K562 (cell line): ENCODE data around the gene MPIG6B. TPM values are rescaled to one million over a fixed set of nuclear protein-coding genes. Genes with fewer than 3 reads are reported as not detected.

Experiments
- ATF6 ChIP-seq: sonication (generic); formaldehyde crosslinking; IDR thresholded peaks from 2 replicates; pipeline ENCODE4 v1.4.0; 2020; ENCODE audit warnings: mild to moderate bottlenecking, missing genetic modification reagents
- DPF2 ChIP-seq: fragments of 450-650 bp; IDR thresholded peaks from 2 replicates; pipeline ENCODE4 v1.6.1; 2016
- GABPA ChIP-seq: fragments of 200-800 bp; sonication (Bioruptor generic); conservative IDR thresholded peaks from 2 replicates; pipeline ENCODE4 v1.6.1; 2016; ENCODE audit warnings: low read depth, missing genetic modification characterization, missing compliant biosample characterization
- PTTG1 ChIP-seq: fragments of 450-650 bp; IDR thresholded peaks from 2 replicates; pipeline ENCODE4 v1.6.1; 2016; ENCODE audit warnings: low read depth, mild to moderate bottlenecking, missing genetic modification characterization, missing compliant biosample characterization
- SMARCC2 ChIP-seq: fragments of 450-650 bp; IDR thresholded peaks from 2 replicates; pipeline ENCODE4 v1.6.1; 2017; ENCODE audit warnings: antibody characterized with exemption, moderate library complexity, mild to moderate bottlenecking, low read depth
- XRCC5 ChIP-seq: fragments of 200-400 bp; formaldehyde crosslinking; IDR thresholded peaks from 2 replicates; pipeline ENCODE4 v1.6.1; 2017; ENCODE audit warnings: low read depth, mild to moderate bottlenecking, low read length
- ZNF655 ChIP-seq: fragments of 250-450 bp; sonication (Bioruptor Pico); IDR thresholded peaks from 2 replicates; pipeline ENCODE4 v1.5.0; 2021
- ZNF668 ChIP-seq: fragments of 250-450 bp; sonication (Bioruptor Pico); IDR thresholded peaks from 2 replicates; pipeline ENCODE4 v1.8.0; 2022; ENCODE audit warnings: mild to moderate bottlenecking, inconsistent platforms
- ZNF780A ChIP-seq: fragments of 250-450 bp; sonication (Bioruptor Pico); IDR thresholded peaks from 2 replicates; pipeline ENCODE4 v1.5.0; 2021; ENCODE audit warnings: mild to moderate bottlenecking
- polyA plus RNA-seq, 8 experiments: library from polyadenylated mRNA; depleted of rRNA in 4 of 8; stranded (reverse) in 5 of 8; unstranded in 3 of 8; fragments of >200 nt; fragmentation: Nextera tagmentation in 2 of 8; fragmentation: Illumina TruSeq in 1 of 8; extraction: Ambion mirVana in 2 of 8; extraction: Trizol in 1 of 8; gene quantifications; 2 replicates each; pipeline versions ENCODE4 v1.2.1 to v1.2.3, GENCODE V29; 2011 to 2014; ENCODE audit warnings: inconsistent platforms in 1 of 8, missing spikeins in 1 of 8
- total RNA-seq, 7 experiments: library from RNA; depleted of rRNA in 6 of 7; stranded (reverse); fragments of >200 nt in 6 of 7; fragmentation: Illumina TruSeq in 2 of 7; extraction: Trizol in 2 of 7; gene quantifications; 2 replicates each; pipeline versions ENCODE4 v1.2.1 to v1.2.3, GENCODE V29; 2011 to 2021; ENCODE audit warnings: low replicate concordance in 1 of 7
- TF ChIP-seq, protein P1 (sequence below): fragments of 200-400 bp; formaldehyde crosslinking; IDR thresholded peaks from 2 replicates; pipeline ENCODE4 v1.6.1; 2017; ENCODE audit warnings: mild to moderate bottlenecking, low read depth, low read length, moderate library complexity
- TF ChIP-seq, protein P2 (sequence below), 2 experiments: fragments of 450-650 bp in 1 of 2; IDR thresholded peaks; 2 replicates each; pipeline ENCODE4 v1.6.1; 2011 to 2017; ENCODE audit warnings: low read depth in 2 of 2, antibody characterized with exemption in 1 of 2, borderline replicate concordance in 1 of 2, low read length in 1 of 2, mild to moderate bottlenecking in 1 of 2, mixed read lengths in 1 of 2; ENCODE audit not compliant: control insufficient read depth in 1 of 2
- TF ChIP-seq, protein P3 (sequence below): fragments of 450-650 bp; formaldehyde crosslinking; conservative IDR thresholded peaks from 2 replicates; pipeline ENCODE4 v1.4.0; 2022; ENCODE audit warnings: mild to moderate bottlenecking, missing genetic modification characterization

Gene MPIG6B
- total and polyA plus RNA-seq, 9 of the 15 experiments (the other 6 are each of a cell fraction or from before 2014, with no cell fraction given) = 0.11 to 1.2 (median 0.28) TPM; not detected in 1

GRCh38 chr6:31737991-31738979 is 15.1 kb downstream of the MPIG6B start (continued):
- TF ChIP-seq, protein P1, sequence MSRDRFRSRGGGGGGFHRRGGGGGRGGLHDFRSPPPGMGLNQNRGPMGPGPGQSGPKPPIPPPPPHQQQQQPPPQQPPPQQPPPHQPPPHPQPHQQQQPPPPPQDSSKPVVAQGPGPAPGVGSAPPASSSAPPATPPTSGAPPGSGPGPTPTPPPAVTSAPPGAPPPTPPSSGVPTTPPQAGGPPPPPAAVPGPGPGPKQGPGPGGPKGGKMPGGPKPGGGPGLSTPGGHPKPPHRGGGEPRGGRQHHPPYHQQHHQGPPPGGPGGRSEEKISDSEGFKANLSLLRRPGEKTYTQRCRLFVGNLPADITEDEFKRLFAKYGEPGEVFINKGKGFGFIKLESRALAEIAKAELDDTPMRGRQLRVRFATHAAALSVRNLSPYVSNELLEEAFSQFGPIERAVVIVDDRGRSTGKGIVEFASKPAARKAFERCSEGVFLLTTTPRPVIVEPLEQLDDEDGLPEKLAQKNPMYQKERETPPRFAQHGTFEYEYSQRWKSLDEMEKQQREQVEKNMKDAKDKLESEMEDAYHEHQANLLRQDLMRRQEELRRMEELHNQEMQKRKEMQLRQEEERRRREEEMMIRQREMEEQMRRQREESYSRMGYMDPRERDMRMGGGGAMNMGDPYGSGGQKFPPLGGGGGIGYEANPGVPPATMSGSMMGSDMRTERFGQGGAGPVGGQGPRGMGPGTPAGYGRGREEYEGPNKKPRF = no peak
- TF ChIP-seq ATF6 (CRISPR knock-in tag) = no peak; the same call in 1 of the 2 replicates
- TF ChIP-seq ZNF655 = no peak
- TF ChIP-seq, protein P2, sequence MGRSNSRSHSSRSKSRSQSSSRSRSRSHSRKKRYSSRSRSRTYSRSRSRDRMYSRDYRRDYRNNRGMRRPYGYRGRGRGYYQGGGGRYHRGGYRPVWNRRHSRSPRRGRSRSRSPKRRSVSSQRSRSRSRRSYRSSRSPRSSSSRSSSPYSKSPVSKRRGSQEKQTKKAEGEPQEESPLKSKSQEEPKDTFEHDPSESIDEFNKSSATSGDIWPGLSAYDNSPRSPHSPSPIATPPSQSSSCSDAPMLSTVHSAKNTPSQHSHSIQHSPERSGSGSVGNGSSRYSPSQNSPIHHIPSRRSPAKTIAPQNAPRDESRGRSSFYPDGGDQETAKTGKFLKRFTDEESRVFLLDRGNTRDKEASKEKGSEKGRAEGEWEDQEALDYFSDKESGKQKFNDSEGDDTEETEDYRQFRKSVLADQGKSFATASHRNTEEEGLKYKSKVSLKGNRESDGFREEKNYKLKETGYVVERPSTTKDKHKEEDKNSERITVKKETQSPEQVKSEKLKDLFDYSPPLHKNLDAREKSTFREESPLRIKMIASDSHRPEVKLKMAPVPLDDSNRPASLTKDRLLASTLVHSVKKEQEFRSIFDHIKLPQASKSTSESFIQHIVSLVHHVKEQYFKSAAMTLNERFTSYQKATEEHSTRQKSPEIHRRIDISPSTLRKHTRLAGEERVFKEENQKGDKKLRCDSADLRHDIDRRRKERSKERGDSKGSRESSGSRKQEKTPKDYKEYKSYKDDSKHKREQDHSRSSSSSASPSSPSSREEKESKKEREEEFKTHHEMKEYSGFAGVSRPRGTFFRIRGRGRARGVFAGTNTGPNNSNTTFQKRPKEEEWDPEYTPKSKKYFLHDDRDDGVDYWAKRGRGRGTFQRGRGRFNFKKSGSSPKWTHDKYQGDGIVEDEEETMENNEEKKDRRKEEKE (IDR thresholded peaks at IDR 0.05; ENCODE audit: borderline replicate concordance in 1 of 2, control insufficient read depth in 1 of 2, low read depth in 2 of 2, low read length in 1 of 2) = no peak
- no peak for TF ChIP-seq GABPA (tag)
- no peak for TF ChIP-seq ZNF780A (CRISPR knock-in tag)
- TF ChIP-seq DPF2 = no peak
- no peak for TF ChIP-seq PTTG1
- TF ChIP-seq ZNF668 (CRISPR knock-in tag) = no peak; the same call in 1 of the 2 replicates
- TF ChIP-seq, protein P3, sequence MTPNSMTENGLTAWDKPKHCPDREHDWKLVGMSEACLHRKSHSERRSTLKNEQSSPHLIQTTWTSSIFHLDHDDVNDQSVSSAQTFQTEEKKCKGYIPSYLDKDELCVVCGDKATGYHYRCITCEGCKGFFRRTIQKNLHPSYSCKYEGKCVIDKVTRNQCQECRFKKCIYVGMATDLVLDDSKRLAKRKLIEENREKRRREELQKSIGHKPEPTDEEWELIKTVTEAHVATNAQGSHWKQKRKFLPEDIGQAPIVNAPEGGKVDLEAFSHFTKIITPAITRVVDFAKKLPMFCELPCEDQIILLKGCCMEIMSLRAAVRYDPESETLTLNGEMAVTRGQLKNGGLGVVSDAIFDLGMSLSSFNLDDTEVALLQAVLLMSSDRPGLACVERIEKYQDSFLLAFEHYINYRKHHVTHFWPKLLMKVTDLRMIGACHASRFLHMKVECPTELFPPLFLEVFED (CRISPR knock-in tag) = peak; percentile 97
- 0 out of 2 replicates have a peak, but pooled peaks have one; percentile 71 for TF ChIP-seq XRCC5
- peak; percentile 54; the same call in 1 of the 2 replicates for TF ChIP-seq SMARCC2
